Fibroblast of lung (primary cell): ENCODE data around the gene RGS7.

ENCODE experiments used
- CTCF ChIP-seq, 2 donors: IDR thresholded peaks in 1 of 2; conservative IDR thresholded peaks in 1 of 2; 1 replicate in 1 of 2; 2 replicates in 1 of 2; pipeline ENCODE4 v1.5.1; 2011 to 2012; ENCODE audit warnings: low read length in 2 of 2, control low read depth in 1 of 2, inconsistent platforms in 1 of 2, low read depth in 1 of 2, mild to moderate bottlenecking in 1 of 2
- EZH2 ChIP-seq: IDR thresholded peaks from 2 replicates; pipeline ENCODE4 v1.5.1; 2012; ENCODE audit warnings: low read length, control low read depth, mild to moderate bottlenecking; ENCODE audit errors: missing control alignments

GRCh38 chr1:240829487-240829886 lies 527.5 kb downstream of the RGS7 start:
- TF ChIP-seq CTCF (conservative IDR thresholded peaks at IDR 0.05 in 1 of 2, IDR thresholded peaks at IDR 0.05 in 1 of 2; ENCODE audit: low read depth in 1 of 2, low read length in 2 of 2) (no peak), EZH2 (no peak)
